NCI-H82 treated with DMSO at 0.1 percent for 48 hours (cell line): ENCODE measurements around the gene PCDH1.

Experiments used
- DNase-seq: peaks from one replicate; lab custom pipeline; 2025; ENCODE audit not compliant: unreplicated experiment; lab: John Stamatoyannopoulos, UW

The PCDH1 gene

DNA sequence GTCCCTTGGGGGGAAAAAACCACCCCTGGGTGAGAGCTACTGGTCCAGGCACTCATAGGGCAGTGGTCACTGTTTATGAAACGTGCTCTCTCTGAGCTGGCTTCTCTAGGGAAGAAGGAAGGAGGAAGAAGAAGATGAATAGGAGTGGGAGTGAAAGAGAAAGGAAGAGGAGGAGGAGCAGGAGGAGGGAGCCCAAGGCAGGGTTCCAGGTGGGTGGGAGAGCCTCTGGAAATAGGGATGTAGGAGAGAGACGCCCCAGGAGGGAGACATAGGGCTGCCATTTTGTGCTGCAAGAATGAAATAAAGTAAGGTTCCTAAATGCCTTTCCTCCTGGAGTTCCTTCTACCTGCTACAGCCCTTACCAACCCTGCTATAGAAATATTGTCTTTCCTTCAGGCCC, 65.7 kb downstream of the PCDH1 start:
- no peak for DNase-seq

DNA sequence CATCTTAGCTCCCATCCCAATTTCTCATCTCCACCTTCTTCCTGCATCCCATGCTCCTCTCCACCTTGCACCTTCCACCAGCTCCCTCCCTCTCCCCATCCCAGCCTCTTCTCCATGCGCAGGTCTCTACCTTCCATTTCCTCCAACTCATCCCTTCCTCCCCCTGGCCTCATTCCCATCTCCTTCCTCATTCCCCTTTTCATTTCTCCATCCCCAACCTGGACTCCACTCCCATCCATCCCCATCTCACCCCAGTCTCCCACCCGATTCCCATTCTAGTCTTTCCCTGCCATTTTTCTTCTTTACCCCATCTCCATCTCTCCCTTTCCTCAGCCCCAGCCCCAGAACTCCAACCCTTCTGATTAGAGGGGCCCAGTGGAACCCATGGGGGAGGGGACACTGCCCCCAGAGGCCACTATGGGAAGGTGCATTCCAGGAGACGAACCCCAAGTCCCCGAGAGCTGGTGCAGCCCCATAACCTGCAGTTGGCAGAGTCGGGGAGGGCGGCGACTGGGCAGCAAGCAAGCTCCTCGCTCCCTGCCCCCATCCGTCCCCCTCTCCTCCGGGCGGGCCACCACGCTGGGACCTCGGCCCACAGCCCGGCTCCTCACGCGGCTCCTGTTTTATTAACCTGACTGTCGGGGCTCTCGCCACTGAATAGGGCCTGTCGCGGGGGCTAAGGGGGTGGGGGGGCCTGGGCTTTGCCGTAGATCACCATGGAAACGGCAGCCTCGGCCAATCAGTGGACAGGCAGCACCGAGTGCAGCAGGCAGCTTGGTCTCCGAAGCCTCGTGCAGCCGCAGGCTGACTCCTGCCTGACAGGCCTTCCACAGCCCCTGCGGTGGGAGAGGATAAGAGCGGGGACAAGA, 66.7 kb downstream of the PCDH1 start:
- DNase-seq = no peak

GRCh38 chr5:141810702-141811101, 67.5 kb downstream of the PCDH1 start:
- no peak for DNase-seq

DNA sequence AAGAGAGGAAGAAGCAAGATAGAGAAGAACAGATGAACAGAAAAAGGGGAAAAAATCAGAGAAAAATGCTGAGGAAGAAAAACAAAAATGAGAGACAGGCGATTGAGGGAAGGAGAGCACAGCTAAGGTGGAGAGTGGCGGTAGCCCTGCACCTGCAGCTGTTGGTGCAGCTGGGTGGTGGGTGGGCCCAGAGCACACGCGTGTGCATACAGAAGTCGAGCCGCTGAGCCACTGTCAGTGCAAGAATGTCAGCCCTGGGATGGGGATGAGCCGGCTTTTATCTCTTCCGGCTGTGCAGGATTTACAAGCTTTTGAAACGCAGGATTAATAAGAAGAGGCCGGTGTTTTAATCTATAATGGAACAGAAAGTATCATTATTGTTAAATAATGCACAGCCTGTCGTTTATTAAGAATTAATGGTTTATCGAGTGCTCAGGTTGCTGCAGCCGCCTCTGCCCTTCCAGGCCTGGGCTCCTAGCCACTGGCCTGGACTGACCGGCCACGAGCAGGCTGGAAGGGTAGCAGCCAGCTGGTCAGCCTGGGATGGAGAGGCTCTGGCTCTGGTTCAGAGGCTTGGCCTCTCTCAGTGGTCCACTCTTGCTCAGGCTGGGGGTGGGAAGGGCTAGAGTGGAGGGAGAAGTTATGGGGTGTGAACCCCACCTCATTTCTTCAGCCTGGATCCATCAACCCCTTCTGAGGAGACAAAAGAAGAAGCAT, 68.7 kb downstream of the PCDH1 start:
- DNase-seq = no peak

DNA sequence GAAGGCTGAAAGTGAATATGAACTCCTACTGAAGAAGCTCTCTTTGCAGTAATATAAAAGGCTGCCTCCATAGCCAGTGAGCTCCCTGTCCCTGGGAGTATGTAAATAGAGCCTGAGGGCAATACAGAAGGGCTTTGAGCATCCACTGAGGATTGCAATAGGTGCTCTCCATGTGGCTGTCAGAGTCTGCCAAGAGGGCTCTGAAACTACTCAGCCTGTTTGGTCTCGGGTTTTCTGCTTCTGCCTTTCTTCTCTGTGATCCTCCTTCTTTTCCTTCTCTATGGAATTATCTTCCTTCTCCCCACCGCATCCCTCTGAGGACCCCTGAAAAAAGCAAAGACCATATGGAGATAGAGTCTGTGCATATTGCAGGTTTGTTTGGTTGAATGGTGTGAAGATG, 69.4 kb downstream of the PCDH1 start:
- DNase-seq = no peak

GRCh38 chr5:141807732-141808131, 70.5 kb downstream of the PCDH1 start:
- no peak for DNase-seq

DNA sequence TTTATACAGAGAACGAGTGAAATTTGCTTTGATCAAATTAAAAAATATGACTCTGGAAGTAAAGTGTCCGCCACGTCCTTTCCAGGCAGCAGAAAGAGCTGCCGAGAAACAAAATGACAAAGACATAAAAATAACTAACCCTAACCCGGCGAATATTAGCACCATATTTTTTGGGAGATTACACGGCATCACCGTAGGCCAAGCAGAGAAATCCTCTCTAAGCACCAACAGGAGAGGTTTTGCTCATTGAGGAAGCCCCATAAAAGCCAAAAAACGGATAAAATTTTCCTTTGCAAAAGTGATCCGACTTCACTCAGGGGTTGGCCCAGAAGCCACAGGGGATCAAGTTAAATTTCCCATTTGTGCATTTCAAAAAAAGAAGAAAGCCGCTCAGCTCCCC, 70.9 kb downstream of the PCDH1 start:
- no peak for DNase-seq

GRCh38 chr5:141806626-141807025, 71.6 kb downstream of the PCDH1 start:
- no peak for DNase-seq

DNA sequence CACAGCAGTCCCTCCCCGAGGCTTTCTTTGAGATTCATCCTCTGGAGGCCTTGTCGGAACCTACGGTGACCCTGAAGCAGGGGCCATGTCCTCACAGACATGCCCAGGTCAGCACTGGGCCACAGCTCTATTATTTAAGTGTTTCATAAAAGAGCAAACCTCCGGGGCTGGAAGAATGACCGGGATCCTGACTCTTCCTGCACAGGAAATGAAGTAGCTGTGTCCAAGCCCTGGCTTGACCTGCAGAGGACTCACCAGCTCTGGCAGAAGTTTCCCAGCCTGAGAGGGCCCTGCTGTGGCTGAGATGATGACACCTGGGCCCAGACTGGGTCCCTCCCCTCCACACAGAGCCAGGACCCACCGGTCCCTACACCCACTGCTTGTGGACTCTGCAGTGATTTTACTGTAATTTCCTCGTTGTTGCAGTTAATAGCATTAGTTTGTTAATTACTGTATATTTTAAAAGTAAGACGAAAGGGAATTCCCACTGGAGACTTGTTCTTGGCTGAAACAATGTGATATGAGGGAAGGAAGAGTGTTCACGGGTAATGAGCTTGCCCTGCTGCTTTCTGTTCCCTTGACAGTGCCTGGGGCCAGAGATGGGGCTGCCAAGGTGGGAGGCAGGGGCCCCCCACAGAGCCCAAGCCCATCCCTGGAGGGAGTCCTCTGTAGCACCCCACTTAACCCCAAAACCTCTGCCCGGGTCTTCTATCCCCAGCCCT, 72.2 kb downstream of the PCDH1 start:
- DNase-seq = no peak

DNA sequence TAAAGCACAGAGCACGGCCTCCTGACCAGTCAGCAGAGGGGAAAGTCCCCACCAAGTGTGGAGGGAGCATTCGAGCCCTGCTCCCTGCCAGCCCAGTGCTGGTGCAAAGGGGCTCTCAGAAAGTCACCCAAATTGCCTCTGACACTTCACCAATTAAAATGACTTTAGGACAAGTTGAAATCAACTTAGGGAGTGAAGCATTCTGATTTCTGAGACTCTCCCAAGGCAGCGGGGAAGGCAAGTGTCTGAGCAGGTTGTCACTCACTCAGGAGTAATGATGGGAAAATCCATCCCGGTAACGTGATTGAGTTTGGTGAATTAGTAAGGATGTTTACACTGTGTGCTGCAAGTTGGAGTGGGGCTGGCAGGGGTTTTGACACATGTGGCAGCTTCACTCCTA, 73.7 kb downstream of the PCDH1 start:
- no peak for DNase-seq
